NT2/D1 (cell line): ENCODE results near the gene ME1.
"Not testable (repeated sequence)": the region's sequence is repeated elsewhere in the genome, so short reads cannot be mapped to it uniquely, and the experiment has no call there.

Experiments used
- SUZ12 ChIP-seq: IDR thresholded peaks from 2 replicates; pipeline ENCODE4 v1.6.1; 2011; ENCODE audit not compliant: insufficient read length, insufficient read depth; ENCODE audit errors: extremely low read depth
- ZNF274 ChIP-seq: IDR thresholded peaks from 2 replicates; pipeline ENCODE4 v1.6.1; 2011; ENCODE audit warnings: mild to moderate bottlenecking, low read depth, low read length

DNA sequence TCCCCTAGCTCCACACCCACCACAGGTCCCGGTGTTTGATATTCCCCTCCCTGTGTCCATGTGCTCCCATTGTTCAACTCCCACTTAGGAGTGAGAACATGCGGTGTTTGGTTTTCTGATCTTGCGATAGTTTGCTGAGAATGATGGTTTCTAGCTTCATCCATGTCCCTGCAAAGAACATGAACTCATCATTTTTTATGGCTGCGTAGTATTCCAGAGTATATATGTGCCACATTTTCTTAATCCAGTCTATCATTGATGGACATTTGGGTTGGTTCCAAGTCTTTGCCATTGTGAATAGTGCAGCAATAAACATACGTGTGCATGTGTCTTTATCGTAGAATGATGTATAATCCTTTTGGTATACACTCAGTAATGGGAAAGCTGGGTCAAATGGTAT lies 143.6 kb downstream of the ME1 start:
- not testable (repeated sequence) for TF ChIP-seq ZNF274, SUZ12
